ENCODE measurements around the gene NPL. TPM values are rescaled to one million over a fixed set of nuclear protein-coding genes. Genes with fewer than 3 reads are reported as not detected.

Gene NPL
- total and polyA plus RNA-seq, 9 of the 15 experiments (the other 6 are each of a cell fraction or from before 2014, with no cell fraction given): 9.9 to 22.3 (median 14.2) TPM

DNA sequence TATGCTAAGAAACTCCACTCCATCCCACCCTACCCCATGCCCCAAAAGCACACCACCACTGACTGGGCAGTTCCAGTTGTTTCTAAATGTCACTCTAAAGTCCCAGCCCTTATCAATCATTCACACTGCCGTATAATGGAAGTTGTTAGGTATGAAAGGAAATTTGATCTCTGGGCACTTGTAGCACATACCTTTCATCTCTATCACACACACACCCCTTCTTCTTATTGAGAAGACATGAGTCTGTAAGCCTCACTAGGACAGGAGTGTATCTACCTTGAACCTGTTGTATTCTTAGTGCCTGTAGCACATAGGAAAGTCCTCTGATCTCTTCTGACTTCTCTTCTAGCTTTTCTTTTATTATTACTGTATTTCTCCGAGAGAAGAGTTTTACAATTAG, 27.3 kb downstream of the NPL start:
- TF ChIP-seq ZNF174 (CRISPR knock-in tag; IDR thresholded peaks at IDR 0.05): no peak
- no peak for TF ChIP-seq ZC3H11A (IDR thresholded peaks at IDR 0.05; ENCODE audit: low read depth, low read length)
- TF ChIP-seq NFIX (CRISPR knock-in tag; IDR thresholded peaks at IDR 0.05; ENCODE audit: low read depth): no peak
- TF ChIP-seq TAF9B (IDR thresholded peaks at IDR 0.05; ENCODE audit: partially characterized antibody): no peak
- TF ChIP-seq FIP1L1 (IDR thresholded peaks at IDR 0.05; ENCODE audit: low read depth, low read length, poor library complexity, severe bottlenecking): no peak
- TF ChIP-seq MCM3 (IDR thresholded peaks at IDR 0.05): no peak
- CTCF ChIA-PET (ENCODE audit: low intra/inter-chr PET ratio): no interaction called here
- Histone ChIP-seq H3K9me1 (ENCODE audit: control insufficient read depth, insufficient read depth, low read length) (no peaks in the 10 kb centered on the region), H3K9me3 (replicated peaks; ENCODE audit: control insufficient read depth, insufficient read depth, low read depth, low read length) (no peaks in the 10 kb centered on the region), H3K27ac (ENCODE audit: extremely low read depth, low read depth, low read length) (no peak overlapping the region), H3K4me1 (replicated peaks in 1 of 2; ENCODE audit: control insufficient read depth in 2 of 2, insufficient read depth in 2 of 2, low read length in 2 of 2) (no peaks in the 10 kb centered on the region), H3K36me3 (ENCODE audit: control insufficient read depth, insufficient read depth, low read length) (peaks cover 8% of the 10 kb centered on the region; the same call in 2 of the 3 replicates), H3K79me2 (ENCODE audit: control insufficient read depth, insufficient read depth, low read length) (no peaks in the 10 kb centered on the region), H3K4me2 (ENCODE audit: insufficient read depth, low read length) (no peak overlapping the region), H4K20me1 (replicated peaks; ENCODE audit: control insufficient read depth, insufficient read depth, low read length) (no peaks in the 10 kb centered on the region), H3K9ac (ENCODE audit: insufficient read depth in 1 of 2, low read depth in 2 of 2, low read length in 2 of 2) (no peak overlapping the region), H3K4me3 (no peak overlapping the region), H2AFZ (ENCODE audit: low read depth, low read length) (no peak overlapping the region), H3K27me3 (ENCODE audit: control insufficient read depth in 2 of 2, insufficient read depth in 2 of 2, low read length in 2 of 2) (no peaks in the 10 kb centered on the region)
- BruUV-seq (replicated peaks): no TSS peak
- DNase-seq (ENCODE audit: extremely low read depth in 1 of 4, low spot score in 3 of 4) (no peak), ATAC-seq (no peak), FAIRE-seq (no peak)
- in situ Hi-C loops (cut with MboI) (no loop called here), intact Hi-C loops (cut with micrococcal nuclease) (no loop called here)
- 82% methylated on average over 2 of the region's 2 CpGs for WGBS (ENCODE audit: insufficient coverage, low coverage, missing lambda C conversion rate)
- POLR2A ChIA-PET: no interaction called here

DNA sequence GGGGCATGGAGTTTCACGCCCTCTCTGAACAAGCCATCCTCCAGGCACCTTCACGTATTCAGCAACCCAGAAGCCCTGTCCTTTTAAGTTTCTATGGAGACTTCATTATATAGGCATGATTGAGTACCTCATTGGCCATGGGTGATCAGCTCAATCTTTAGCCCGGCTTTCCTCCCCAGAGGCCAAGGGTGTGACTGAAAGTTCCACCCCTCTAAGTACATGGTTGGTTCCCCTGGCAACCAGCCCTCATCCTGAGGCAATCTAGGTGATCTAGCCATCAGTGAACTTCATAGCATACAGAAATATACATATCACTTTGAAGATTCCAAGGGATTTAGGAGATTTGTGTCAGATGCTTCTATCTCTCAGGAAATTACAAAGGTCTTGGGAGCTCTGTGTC, 28.2 kb downstream of the NPL start:
- in situ Hi-C loops (cut with MboI) (no loop called here), intact Hi-C loops (cut with micrococcal nuclease) (no loop called here)
- FAIRE-seq: no peak
- Histone ChIP-seq H3K9ac (ENCODE audit: insufficient read depth in 1 of 2, low read depth in 2 of 2, low read length in 2 of 2) (no peak overlapping the region), H3K9me3 (replicated peaks; ENCODE audit: control insufficient read depth, insufficient read depth, low read depth, low read length) (no peaks in the 10 kb centered on the region), H3K27me3 (ENCODE audit: control insufficient read depth in 2 of 2, insufficient read depth in 2 of 2, low read length in 2 of 2) (no peaks in the 10 kb centered on the region), H3K9me1 (ENCODE audit: control insufficient read depth, insufficient read depth, low read length) (no peaks in the 10 kb centered on the region), H4K20me1 (replicated peaks; ENCODE audit: control insufficient read depth, insufficient read depth, low read length) (no peaks in the 10 kb centered on the region), H3K4me3 (no peak overlapping the region), H3K4me2 (ENCODE audit: insufficient read depth, low read length) (no peak overlapping the region), H2AFZ (ENCODE audit: low read depth, low read length) (no peak overlapping the region), H3K36me3 (ENCODE audit: control insufficient read depth, insufficient read depth, low read length) (peaks cover 8% of the 10 kb centered on the region; the same call in 2 of the 3 replicates), H3K79me2 (ENCODE audit: control insufficient read depth, insufficient read depth, low read length) (no peaks in the 10 kb centered on the region), H3K4me1 (replicated peaks in 1 of 2; ENCODE audit: control insufficient read depth in 2 of 2, insufficient read depth in 2 of 2, low read length in 2 of 2) (no peaks in the 10 kb centered on the region), H3K27ac (ENCODE audit: extremely low read depth, low read depth, low read length) (no peak overlapping the region)
- ATAC-seq: no peak
- DNase-seq (ENCODE audit: extremely low read depth in 1 of 4, low spot score in 3 of 4): no peak
- BruUV-seq (replicated peaks): no TSS peak
- CTCF ChIA-PET (ENCODE audit: low intra/inter-chr PET ratio): no interaction called here
- peak; percentile 39; the same call in 1 of the 2 replicates for TF ChIP-seq RFX1 (IDR thresholded peaks at IDR 0.05)
- no peak for TF ChIP-seq ARHGAP35 (IDR thresholded peaks at IDR 0.05; ENCODE audit: partially characterized antibody)
- TF ChIP-seq STAT5B (CRISPR knock-in tag; IDR thresholded peaks at IDR 0.05): no peak
- TF ChIP-seq ZKSCAN8 (CRISPR knock-in tag; IDR thresholded peaks at IDR 0.05): no peak
- TF ChIP-seq, protein P1, sequence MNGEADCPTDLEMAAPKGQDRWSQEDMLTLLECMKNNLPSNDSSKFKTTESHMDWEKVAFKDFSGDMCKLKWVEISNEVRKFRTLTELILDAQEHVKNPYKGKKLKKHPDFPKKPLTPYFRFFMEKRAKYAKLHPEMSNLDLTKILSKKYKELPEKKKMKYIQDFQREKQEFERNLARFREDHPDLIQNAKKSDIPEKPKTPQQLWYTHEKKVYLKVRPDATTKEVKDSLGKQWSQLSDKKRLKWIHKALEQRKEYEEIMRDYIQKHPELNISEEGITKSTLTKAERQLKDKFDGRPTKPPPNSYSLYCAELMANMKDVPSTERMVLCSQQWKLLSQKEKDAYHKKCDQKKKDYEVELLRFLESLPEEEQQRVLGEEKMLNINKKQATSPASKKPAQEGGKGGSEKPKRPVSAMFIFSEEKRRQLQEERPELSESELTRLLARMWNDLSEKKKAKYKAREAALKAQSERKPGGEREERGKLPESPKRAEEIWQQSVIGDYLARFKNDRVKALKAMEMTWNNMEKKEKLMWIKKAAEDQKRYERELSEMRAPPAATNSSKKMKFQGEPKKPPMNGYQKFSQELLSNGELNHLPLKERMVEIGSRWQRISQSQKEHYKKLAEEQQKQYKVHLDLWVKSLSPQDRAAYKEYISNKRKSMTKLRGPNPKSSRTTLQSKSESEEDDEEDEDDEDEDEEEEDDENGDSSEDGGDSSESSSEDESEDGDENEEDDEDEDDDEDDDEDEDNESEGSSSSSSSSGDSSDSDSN (IDR thresholded peaks at IDR 0.05; ENCODE audit: borderline replicate concordance in 1 of 2, low read depth in 2 of 2, low read length in 2 of 2): no peak
- TF ChIP-seq GABPA (tag; conservative IDR thresholded peaks at IDR 0.05; ENCODE audit: low read depth): no peak
- POLR2A ChIA-PET: interaction anchor here (0.5 to 2.0 kb wide), 5 partner anchors 11 to 32 kb away, joined by 3 to 6 read pairs (median 3); no protein-coding TSS in a partner anchor
- 79% methylated on average over 3 of the region's 3 CpGs for WGBS (ENCODE audit: insufficient coverage, low coverage, missing lambda C conversion rate)

Data from K562 (cell line).